Measurements from ENCODE around the gene ZCCHC17.
"Not testable (repeated sequence)": the region's sequence is repeated elsewhere in the genome, so short reads cannot be mapped to it uniquely, and the experiment has no call there.

Gene ZCCHC17

GRCh38 chr1:31266547-31266946 lies 30.3 kb upstream of the ZCCHC17 start:
- H3K9me3 ChIP-seq (ENCODE audit: control insufficient read depth, low read length) = no peaks in the 10 kb centered on the region
- H3K4me1 ChIP-seq (ENCODE audit: control insufficient read depth, insufficient read depth, low read length, poor library complexity, severe bottlenecking) = no peaks in the 10 kb centered on the region
- peaks cover 94% of the 10 kb centered on the region for H3K36me3 ChIP-seq (ENCODE audit: control insufficient read depth, insufficient read depth, low read length)
- WGBS, 2 experiments (ENCODE audit: insufficient coverage in 2 of 2) = 93 to 94% methylated on average over 2 of the region's 2 CpGs
- H3K27ac ChIP-seq (ENCODE audit: low read depth, low read length, severe bottlenecking) = no peak overlapping the region
- H3K4me3 ChIP-seq (ENCODE audit: extremely low read depth, insufficient read depth, low read length, poor library complexity, severe bottlenecking) = no peak overlapping the region

- Histone ChIP-seq H3K4me3 (ENCODE audit: extremely low read depth, insufficient read depth, low read length, poor library complexity, severe bottlenecking) (no peak overlapping the region), H3K27ac (ENCODE audit: low read depth, low read length, severe bottlenecking) (no peak overlapping the region), H3K36me3 (ENCODE audit: control insufficient read depth, insufficient read depth, low read length) (peaks cover 85% of the 10 kb centered on the region), H3K9me3 (ENCODE audit: control insufficient read depth, low read length) (no peaks in the 10 kb centered on the region), H3K4me1 (ENCODE audit: control insufficient read depth, insufficient read depth, low read length, poor library complexity, severe bottlenecking) (no peaks in the 10 kb centered on the region)
- WGBS, 2 experiments (ENCODE audit: insufficient coverage in 2 of 2) = no CpG with 5 or more reads among the region's 3 CpGs
Measured at GRCh38 chr1:31272369-31272768, 24.5 kb upstream of the ZCCHC17 start.

- no peak overlapping the region for H3K27ac ChIP-seq (ENCODE audit: low read depth, low read length, severe bottlenecking)
- no peaks in the 10 kb centered on the region for H3K9me3 ChIP-seq (ENCODE audit: control insufficient read depth, low read length)
- H3K4me1 ChIP-seq (ENCODE audit: control insufficient read depth, insufficient read depth, low read length, poor library complexity, severe bottlenecking) = no peaks in the 10 kb centered on the region
- 95 to 100% methylated on average over 2 of the region's 2 CpGs for WGBS, 2 experiments (ENCODE audit: insufficient coverage in 2 of 2)
- peaks cover 87% of the 10 kb centered on the region for H3K36me3 ChIP-seq (ENCODE audit: control insufficient read depth, insufficient read depth, low read length)
- H3K4me3 ChIP-seq (ENCODE audit: extremely low read depth, insufficient read depth, low read length, poor library complexity, severe bottlenecking) = no peak overlapping the region
Measured at GRCh38 chr1:31273619-31274018, 23.2 kb upstream of the ZCCHC17 start.

DNA sequence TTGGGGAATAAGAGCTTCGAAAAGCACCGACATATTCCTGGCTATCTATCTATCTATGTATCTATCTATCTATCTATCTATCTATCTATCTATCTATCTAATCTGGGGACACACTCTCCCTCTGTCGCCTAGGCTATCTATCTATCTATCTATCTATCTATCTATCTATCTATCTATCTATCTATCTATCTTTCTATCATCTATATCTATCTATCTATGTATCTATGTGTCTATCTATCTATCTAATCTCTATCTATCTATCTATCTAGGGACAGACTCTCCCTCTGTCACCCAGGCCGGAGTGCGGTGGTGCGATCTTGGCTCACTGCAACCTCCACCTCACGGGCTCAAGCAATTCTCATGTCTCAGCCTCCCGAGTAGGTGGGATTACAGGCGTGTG lies 14.4 kb upstream of the ZCCHC17 start:
- not testable (repeated sequence) for H3K4me1 ChIP-seq (ENCODE audit: control insufficient read depth, insufficient read depth, low read length, poor library complexity, severe bottlenecking); H3K9me3 ChIP-seq (ENCODE audit: control insufficient read depth, low read length); H3K27ac ChIP-seq (ENCODE audit: low read depth, low read length, severe bottlenecking); H3K4me3 ChIP-seq (ENCODE audit: extremely low read depth, insufficient read depth, low read length, poor library complexity, severe bottlenecking)
- H3K36me3 ChIP-seq (ENCODE audit: control insufficient read depth, insufficient read depth, low read length) = peaks cover 88% of the 10 kb centered on the region
- WGBS, 2 experiments (ENCODE audit: insufficient coverage in 2 of 2) = 89 to 90% methylated on average over 5 to 7 of the region's 9 CpGs

DNA sequence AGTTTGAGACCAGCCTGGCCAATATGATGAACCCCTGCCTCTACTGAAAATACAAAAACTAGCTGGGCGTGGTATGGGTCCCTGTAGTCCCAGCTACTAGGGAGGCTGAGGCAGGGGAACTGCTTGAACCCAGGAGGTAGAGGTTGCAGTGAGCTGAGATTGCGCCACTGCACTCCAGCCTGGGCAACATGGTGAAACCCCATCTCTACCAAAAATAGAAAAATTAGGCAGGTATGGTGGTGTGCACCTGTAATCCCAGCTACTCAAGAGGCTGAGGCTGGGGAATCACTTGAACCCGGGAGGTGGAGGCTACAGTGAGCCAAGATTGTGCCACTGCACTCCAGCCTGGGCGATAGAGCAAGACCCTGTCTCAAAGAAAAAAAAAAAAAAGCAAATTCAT lies 9.0 kb upstream of the ZCCHC17 start:
- WGBS, 2 experiments (ENCODE audit: insufficient coverage in 2 of 2) = 83 to 88% methylated on average over 1 to 3 of the region's 4 CpGs
- H3K27ac ChIP-seq (ENCODE audit: low read depth, low read length, severe bottlenecking); H3K4me1 ChIP-seq (ENCODE audit: control insufficient read depth, insufficient read depth, low read length, poor library complexity, severe bottlenecking); H3K9me3 ChIP-seq (ENCODE audit: control insufficient read depth, low read length); H3K4me3 ChIP-seq (ENCODE audit: extremely low read depth, insufficient read depth, low read length, poor library complexity, severe bottlenecking): not testable (repeated sequence)
- H3K36me3 ChIP-seq (ENCODE audit: control insufficient read depth, insufficient read depth, low read length) = peaks cover 90% of the 10 kb centered on the region

DNA sequence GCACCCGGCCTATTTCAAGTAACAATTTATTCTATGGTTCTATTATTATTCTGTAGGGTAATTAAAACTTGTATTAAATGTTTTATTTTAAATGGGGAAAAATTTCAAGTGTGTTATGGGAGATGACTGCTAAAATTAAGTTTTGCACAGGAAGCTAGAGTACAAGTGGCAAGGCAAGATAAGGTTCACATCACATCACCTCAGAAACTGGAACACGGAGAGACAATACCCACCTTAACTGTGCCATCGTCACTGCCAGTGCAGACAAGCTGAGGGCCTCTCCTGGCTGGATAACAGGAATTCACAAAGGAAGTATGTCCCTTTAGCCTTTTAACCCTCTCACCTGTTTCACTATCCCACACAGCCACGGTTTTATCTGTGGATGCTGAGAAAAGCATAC lies 7.8 kb upstream of the ZCCHC17 start:
- Histone ChIP-seq H3K4me3 (ENCODE audit: extremely low read depth, insufficient read depth, low read length, poor library complexity, severe bottlenecking) (no peak overlapping the region), H3K36me3 (ENCODE audit: control insufficient read depth, insufficient read depth, low read length) (peaks cover 89% of the 10 kb centered on the region), H3K4me1 (ENCODE audit: control insufficient read depth, insufficient read depth, low read length, poor library complexity, severe bottlenecking) (no peaks in the 10 kb centered on the region), H3K9me3 (ENCODE audit: control insufficient read depth, low read length) (no peaks in the 10 kb centered on the region), H3K27ac (ENCODE audit: low read depth, low read length, severe bottlenecking) (no peak overlapping the region)
- 100% methylated on average over 1 to 2 of the region's 4 CpGs for WGBS, 2 experiments (ENCODE audit: insufficient coverage in 2 of 2)

- 8 to 23% methylated on average over 11 of the region's 17 CpGs for WGBS, 2 experiments (ENCODE audit: insufficient coverage in 2 of 2)
- Histone ChIP-seq H3K9me3 (ENCODE audit: control insufficient read depth, low read length) (no peaks in the 10 kb centered on the region), H3K4me1 (ENCODE audit: control insufficient read depth, insufficient read depth, low read length, poor library complexity, severe bottlenecking) (peaks cover 11% of the 10 kb centered on the region), H3K36me3 (ENCODE audit: control insufficient read depth, insufficient read depth, low read length) (peaks cover 43% of the 10 kb centered on the region), H3K4me3 (ENCODE audit: extremely low read depth, insufficient read depth, low read length, poor library complexity, severe bottlenecking) (peak overlapping the region; percentile 98), H3K27ac (ENCODE audit: low read depth, low read length, severe bottlenecking) (peak overlapping the region; percentile 85)
Measured at GRCh38 chr1:31295874-31296485, 852 bp upstream of the ZCCHC17 start.

- peaks cover 36% of the 10 kb centered on the region for H3K36me3 ChIP-seq (ENCODE audit: control insufficient read depth, insufficient read depth, low read length)
- peak overlapping the region; percentile 90 for H3K27ac ChIP-seq (ENCODE audit: low read depth, low read length, severe bottlenecking)
- WGBS, 2 experiments (ENCODE audit: insufficient coverage in 2 of 2) = 11 to 12% methylated on average over 17 to 18 of the region's 23 CpGs
- no peaks in the 10 kb centered on the region for H3K9me3 ChIP-seq (ENCODE audit: control insufficient read depth, low read length)
- H3K4me3 ChIP-seq (ENCODE audit: extremely low read depth, insufficient read depth, low read length, poor library complexity, severe bottlenecking) = peak overlapping the region; percentile 98
- H3K4me1 ChIP-seq (ENCODE audit: control insufficient read depth, insufficient read depth, low read length, poor library complexity, severe bottlenecking) = peaks cover 11% of the 10 kb centered on the region
Measured at GRCh38 chr1:31297277-31298247, 730 bp downstream of the ZCCHC17 start.

DNA sequence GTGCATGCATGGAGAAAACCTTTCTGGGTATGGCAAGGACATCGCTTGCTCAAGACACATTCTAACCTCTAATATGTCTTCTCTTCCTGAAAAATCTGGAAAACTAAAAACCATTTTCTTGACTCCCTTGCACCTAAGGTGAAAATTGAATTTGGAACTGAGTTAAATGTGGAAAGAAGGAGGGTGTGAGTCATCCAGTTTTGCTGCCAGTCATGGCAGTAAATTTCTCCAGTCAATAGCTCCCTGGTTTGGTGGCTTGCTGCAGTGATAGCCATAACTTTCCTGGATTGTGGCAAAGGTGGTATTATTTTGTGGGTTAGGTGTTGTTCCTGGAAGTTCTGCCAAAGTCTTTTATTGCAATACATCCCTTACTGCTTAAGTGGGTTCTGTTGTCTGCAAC lies 2.5 kb downstream of the ZCCHC17 start:
- Histone ChIP-seq H3K36me3 (ENCODE audit: control insufficient read depth, insufficient read depth, low read length) (peaks cover 31% of the 10 kb centered on the region), H3K4me1 (ENCODE audit: control insufficient read depth, insufficient read depth, low read length, poor library complexity, severe bottlenecking) (peaks cover 11% of the 10 kb centered on the region), H3K9me3 (ENCODE audit: control insufficient read depth, low read length) (no peaks in the 10 kb centered on the region), H3K4me3 (ENCODE audit: extremely low read depth, insufficient read depth, low read length, poor library complexity, severe bottlenecking) (no peak overlapping the region), H3K27ac (ENCODE audit: low read depth, low read length, severe bottlenecking) (peak overlapping the region; percentile 78)
- WGBS, 2 experiments (ENCODE audit: insufficient coverage in 2 of 2) = 100% methylated on average over 1 of the region's 1 CpG; no CpG with 5 or more reads in 1 of the 2 experiments

DNA sequence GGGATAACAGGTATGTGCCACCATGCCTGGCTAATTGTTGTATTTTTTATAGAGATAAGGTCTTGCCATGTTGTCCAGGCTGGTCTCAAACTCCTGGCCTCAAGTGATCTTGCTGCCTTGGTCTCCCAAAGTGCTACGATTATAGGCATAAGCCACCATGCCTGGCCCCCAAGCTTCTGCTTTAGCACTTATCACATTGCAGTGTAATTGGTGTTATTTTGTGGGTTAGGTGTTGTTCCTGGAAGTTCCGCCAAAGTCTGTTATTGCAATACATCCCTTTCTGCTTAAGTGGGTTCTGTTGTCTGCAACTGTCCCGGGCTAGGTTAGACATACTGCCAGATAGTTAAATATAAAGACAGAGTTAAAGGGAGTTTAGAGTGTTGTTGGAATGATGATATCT lies 3.4 kb downstream of the ZCCHC17 start:
- Histone ChIP-seq H3K9me3 (ENCODE audit: control insufficient read depth, low read length) (no peaks in the 10 kb centered on the region), H3K4me3 (ENCODE audit: extremely low read depth, insufficient read depth, low read length, poor library complexity, severe bottlenecking) (no peak overlapping the region), H3K27ac (ENCODE audit: low read depth, low read length, severe bottlenecking) (peak overlapping the region; percentile 65), H3K36me3 (ENCODE audit: control insufficient read depth, insufficient read depth, low read length) (peaks cover 29% of the 10 kb centered on the region), H3K4me1 (ENCODE audit: control insufficient read depth, insufficient read depth, low read length, poor library complexity, severe bottlenecking) (peaks cover 11% of the 10 kb centered on the region)
- 100% methylated on average over 1 to 2 of the region's 3 CpGs for WGBS, 2 experiments (ENCODE audit: insufficient coverage in 2 of 2)

Data from mesodermal cell (in vitro differentiated cells).